GM10248 (cell line): ENCODE measurements around the gene PITPNB.

Source experiments
- CTCF ChIA-PET: fragments of 300-600 bp; sonication (Branson Sonifier 250); formaldehyde crosslinking; extraction: SDS; loops from one replicate; lab custom pipeline; 2021; ENCODE audit warnings: antibody characterized with exemption; lab: Yijun Ruan, JAX
- POLR2A ChIA-PET: fragments of 350-650 bp; sonication (Branson Sonifier 250); formaldehyde crosslinking; extraction: SDS; loops from one replicate; lab custom pipeline; 2020; ENCODE audit warnings: antibody characterized with exemption; lab: Yijun Ruan, JAX
- DNase-seq: peaks from one replicate; pipeline ENCODE4 v3.0.0; 2012; ENCODE audit errors: extremely low spot score
- TF ChIP-seq, protein P1 (sequence below): IDR thresholded peaks from 2 replicates; pipeline ENCODE4 v1.5.1; 2012; ENCODE audit warnings: mild to moderate bottlenecking, low read depth; ENCODE audit errors: extremely low read depth, missing control alignments, control extremely low read depth

The PITPNB gene

DNA sequence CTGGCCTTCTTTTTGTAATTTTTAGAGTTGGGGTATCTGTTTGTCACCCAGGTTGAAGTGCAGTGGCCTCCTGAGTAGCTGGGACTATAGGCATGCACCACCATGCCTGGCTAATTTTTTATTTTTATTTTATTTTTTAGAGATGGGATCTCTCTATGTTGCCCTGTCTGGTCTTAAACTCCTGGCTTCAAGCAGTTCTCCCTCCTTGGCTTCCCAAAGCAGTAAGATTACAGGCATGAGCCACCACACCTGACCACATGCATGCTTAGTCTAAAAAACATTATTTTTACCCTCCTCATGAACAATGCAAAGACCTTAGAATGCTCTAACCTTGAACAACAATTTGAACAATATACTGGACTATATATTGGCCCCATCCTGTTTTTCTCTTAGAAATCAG, 22.1 kb upstream of the PITPNB start:
- CTCF ChIA-PET = no interaction called here
- POLR2A ChIA-PET = no interaction called here
- DNase-seq = no peak
- TF ChIP-seq, protein P1, sequence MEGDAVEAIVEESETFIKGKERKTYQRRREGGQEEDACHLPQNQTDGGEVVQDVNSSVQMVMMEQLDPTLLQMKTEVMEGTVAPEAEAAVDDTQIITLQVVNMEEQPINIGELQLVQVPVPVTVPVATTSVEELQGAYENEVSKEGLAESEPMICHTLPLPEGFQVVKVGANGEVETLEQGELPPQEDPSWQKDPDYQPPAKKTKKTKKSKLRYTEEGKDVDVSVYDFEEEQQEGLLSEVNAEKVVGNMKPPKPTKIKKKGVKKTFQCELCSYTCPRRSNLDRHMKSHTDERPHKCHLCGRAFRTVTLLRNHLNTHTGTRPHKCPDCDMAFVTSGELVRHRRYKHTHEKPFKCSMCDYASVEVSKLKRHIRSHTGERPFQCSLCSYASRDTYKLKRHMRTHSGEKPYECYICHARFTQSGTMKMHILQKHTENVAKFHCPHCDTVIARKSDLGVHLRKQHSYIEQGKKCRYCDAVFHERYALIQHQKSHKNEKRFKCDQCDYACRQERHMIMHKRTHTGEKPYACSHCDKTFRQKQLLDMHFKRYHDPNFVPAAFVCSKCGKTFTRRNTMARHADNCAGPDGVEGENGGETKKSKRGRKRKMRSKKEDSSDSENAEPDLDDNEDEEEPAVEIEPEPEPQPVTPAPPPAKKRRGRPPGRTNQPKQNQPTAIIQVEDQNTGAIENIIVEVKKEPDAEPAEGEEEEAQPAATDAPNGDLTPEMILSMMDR = no peak

DNA sequence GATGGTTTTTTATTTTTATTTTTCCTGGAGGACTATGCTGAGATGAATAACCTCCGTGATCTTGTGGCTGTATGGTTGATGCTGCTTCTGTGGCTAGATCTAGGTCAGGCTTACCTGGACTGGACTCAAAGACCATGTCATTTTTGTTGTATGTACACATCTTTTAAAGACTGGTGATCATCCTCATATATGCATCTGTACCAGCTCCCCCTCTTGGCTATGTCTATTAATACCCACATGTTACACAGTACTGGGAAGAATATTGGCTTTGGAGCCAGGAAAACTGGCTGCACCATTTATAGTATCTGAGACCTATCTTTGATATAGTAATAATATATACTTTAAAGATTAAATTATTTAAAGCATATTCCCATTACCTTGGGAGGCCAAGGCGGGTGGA, 18.4 kb upstream of the PITPNB start:
- no peak for DNase-seq
- ChIA-PET CTCF (interaction anchor here (1.3 to 2.5 kb wide), 5 partner anchors 10 to 62 kb away, joined by 3 to 7 read pairs (median 6); no protein-coding TSS in a partner anchor), POLR2A (no interaction called here)
- TF ChIP-seq, protein P1 = no peak

DNA sequence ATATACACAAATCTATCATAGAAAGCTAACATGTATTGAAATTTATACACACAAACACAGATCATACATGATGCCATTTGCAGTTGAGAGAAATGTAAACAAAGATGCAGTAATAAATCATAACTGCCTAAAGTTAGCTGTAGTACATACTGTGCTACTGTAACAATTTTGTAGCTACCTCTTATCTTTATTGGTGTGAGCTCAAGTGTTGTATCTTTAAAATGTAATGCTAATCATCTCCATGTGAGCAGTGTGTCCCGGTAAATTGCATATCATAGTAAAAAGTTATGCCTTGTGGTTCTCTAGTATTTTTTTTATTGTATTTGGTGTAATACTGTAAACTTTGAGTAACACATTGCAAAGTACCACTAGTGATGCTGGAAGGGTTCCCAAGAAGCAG, 16.8 kb upstream of the PITPNB start:
- DNase-seq = no peak
- TF ChIP-seq, protein P1 = no peak
- ChIA-PET POLR2A (no interaction called here), CTCF (interaction anchor here (1.3 to 2.5 kb wide), 5 partner anchors 11 to 111 kb away, joined by 3 to 7 read pairs (median 6); no protein-coding TSS in a partner anchor)

DNA sequence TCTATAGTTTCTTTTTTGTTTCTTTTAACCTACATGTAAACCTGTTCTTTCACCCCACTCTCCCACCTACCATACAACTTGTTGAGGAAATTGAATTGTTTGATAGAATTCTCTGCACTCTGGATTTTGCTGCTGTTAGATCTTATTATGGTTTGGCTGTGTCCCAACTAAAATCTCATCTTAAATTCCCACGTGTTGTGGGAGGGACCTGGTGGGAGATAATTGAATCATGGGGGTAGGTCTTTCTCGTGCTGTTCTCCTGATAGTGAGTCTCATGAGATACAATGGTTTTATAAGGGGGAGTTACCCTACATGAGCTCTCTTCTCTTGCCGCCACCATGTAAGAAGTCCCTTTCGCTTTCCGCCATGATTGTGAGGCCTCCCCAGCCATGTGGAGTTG, 15.0 kb upstream of the PITPNB start:
- CTCF ChIA-PET = no interaction called here
- DNase-seq = no peak
- POLR2A ChIA-PET = no interaction called here
- TF ChIP-seq, protein P1 = no peak

DNA sequence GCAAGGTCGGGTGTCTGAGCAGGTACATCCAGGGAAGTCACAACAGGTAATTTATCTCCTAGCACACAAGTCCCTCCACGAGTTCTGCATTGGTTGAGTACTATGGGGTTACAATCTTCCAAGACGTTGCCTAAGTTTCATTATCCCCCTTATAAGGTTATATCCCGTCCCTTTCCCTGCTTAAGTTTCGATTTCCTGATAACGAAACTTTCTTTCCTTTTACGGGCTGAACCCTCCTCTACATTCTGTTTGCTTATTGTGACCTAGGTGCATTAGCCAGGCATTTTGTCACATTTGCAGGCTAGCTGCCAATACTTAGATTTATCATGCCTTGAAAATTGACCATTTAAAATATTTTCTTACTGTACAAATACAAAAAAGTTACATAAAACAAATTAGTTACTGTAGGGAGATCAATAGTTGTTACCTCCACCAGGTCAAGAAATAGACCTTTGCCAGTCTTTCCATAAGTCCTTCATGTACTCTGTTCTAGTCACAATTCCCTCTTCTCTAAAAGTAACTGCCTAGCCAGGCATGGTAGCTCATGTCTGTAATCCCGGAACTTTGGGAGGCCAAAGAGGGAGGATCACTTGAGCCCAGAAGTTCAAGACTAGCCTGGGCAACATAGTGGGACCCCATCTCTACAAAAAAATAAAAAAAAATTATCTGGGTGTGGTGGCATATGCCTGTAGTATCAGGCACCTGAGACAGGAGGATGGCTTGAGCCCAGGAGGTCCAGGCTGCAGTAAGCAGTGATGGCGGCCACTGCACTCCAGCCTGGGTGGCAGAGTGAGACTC, 14.3 kb upstream of the PITPNB start:
- ChIA-PET POLR2A (no interaction called here), CTCF (no interaction called here)
- DNase-seq = no peak
- TF ChIP-seq, protein P1 = no peak

DNA sequence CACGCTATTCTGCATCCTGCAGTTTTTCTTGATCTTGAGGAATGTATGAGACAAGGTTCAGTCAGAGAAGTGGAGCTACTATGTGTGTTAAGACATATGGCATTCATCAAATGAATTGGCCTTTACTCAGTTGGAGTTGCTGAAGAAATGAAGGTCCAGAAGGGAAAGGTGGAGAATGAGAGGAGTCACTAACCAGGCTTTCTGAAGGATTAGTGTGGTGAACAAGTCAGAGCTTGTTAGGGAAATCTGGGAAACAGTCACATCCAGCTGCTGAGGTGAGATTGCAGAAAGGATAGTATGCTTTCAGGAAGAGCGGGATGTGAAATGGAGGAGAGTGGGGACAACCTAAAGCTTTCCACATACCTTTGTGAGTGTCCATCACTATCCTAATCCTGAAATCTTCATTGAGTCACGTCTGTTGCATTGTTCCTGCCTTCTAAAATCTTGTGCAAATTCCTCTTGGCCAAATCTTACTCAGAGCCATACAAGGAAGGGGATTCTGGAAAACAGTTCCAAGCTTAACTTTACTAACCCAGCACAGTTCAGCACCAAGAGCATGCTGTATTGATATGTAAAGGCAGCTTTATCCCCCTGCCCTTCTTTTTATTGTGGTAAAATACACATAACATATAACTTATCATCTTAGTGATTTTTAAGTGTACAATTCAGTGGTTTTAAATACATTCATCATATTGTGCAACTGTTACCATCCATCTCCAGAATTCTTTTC, 11.4 kb upstream of the PITPNB start:
- DNase-seq = no peak
- POLR2A ChIA-PET = no interaction called here

More for the DNA sequence above, 11.4 kb upstream of the PITPNB start:
- TF ChIP-seq, protein P1 = no peak
- CTCF ChIA-PET = interaction anchor here (0.7 kb wide), 1 partner anchor 42 kb away, joined by 3 read pairs; no protein-coding TSS in a partner anchor
